ENCODE data around the gene IFI27. TPM values are rescaled to one million over a fixed set of nuclear protein-coding genes. Genes with fewer than 3 reads are reported as not detected.
A peak's percentile ranks its signal among the peaks of the same experiment; 100 is the strongest.

IFI27 gene
- total RNA-seq, 1 experiment from 2014 or later: 4.3 TPM

- DNase-seq (no peak), ATAC-seq (no peak)
- no peaks in the 10 kb centered on the region for H4K20me1 ChIP-seq (ENCODE audit: low read length)
- TF ChIP-seq EZH2phosphoT487 (IDR thresholded peaks at IDR 0.05; ENCODE audit: borderline replicate concordance, low read length): no peak
- TF ChIP-seq CTCF (conservative IDR thresholded peaks at IDR 0.05; ENCODE audit: low read depth, low read length): no peak
- no peak for TF ChIP-seq EZH2 (IDR thresholded peaks at IDR 0.05; ENCODE audit: low read length, unreplicated experiment)
- no peak overlapping the region for H2AFZ ChIP-seq (ENCODE audit: low read length)
- no peak overlapping the region for H3K4me2 ChIP-seq (ENCODE audit: low read length)
- H3K27me3 ChIP-seq (ENCODE audit: low read length): no peaks in the 10 kb centered on the region
- no peaks in the 10 kb centered on the region for H3K9me2 ChIP-seq (replicated peaks; ENCODE audit: low read length)
- no peaks in the 10 kb centered on the region for H3K36me3 ChIP-seq (ENCODE audit: low read depth, low read length)
- POLR2A ChIA-PET (ENCODE audit: unreplicated experiment): no interaction called here
- CTCF ChIA-PET: no interaction called here
- H3K9me3 ChIP-seq (ENCODE audit: low read length): no peaks in the 10 kb centered on the region
- intact Hi-C loops (cut with micrococcal nuclease): no loop called here
- no peaks in the 10 kb centered on the region for H3K79me2 ChIP-seq (ENCODE audit: low read length)
- no peak overlapping the region for H3K9ac ChIP-seq (ENCODE audit: low read length)
- no TSS peak for BruUV-seq (replicated peaks)
- no peaks in the 10 kb centered on the region for H3F3A ChIP-seq (ENCODE audit: low read length, unreplicated experiment)
- no peak overlapping the region for H3K4me3 ChIP-seq (ENCODE audit: low read length)
- no peaks in the 10 kb centered on the region for H3K4me1 ChIP-seq (ENCODE audit: insufficient read depth, low read length)
- no peak overlapping the region for H3K27ac ChIP-seq (ENCODE audit: low read length)
Observed at GRCh38 chr14:94098326-94098992, 12.1 kb upstream of the IFI27 start.

- Histone ChIP-seq H3K36me3 (ENCODE audit: low read depth, low read length) (no peaks in the 10 kb centered on the region), H2AFZ (ENCODE audit: low read length) (no peak overlapping the region), H3F3A (ENCODE audit: low read length, unreplicated experiment) (no peaks in the 10 kb centered on the region), H3K4me3 (ENCODE audit: low read length) (no peak overlapping the region), H3K4me1 (ENCODE audit: insufficient read depth, low read length) (no peaks in the 10 kb centered on the region), H3K79me2 (ENCODE audit: low read length) (no peaks in the 10 kb centered on the region), H3K9me3 (ENCODE audit: low read length) (no peaks in the 10 kb centered on the region), H3K9me2 (replicated peaks; ENCODE audit: low read length) (no peaks in the 10 kb centered on the region), H4K20me1 (ENCODE audit: low read length) (no peaks in the 10 kb centered on the region), H3K27ac (ENCODE audit: low read length) (no peak overlapping the region), H3K27me3 (ENCODE audit: low read length) (no peaks in the 10 kb centered on the region), H3K4me2 (ENCODE audit: low read length) (no peak overlapping the region), H3K9ac (ENCODE audit: low read length) (no peak overlapping the region)
- ATAC-seq: no peak
- ChIA-PET POLR2A (ENCODE audit: unreplicated experiment) (no interaction called here), CTCF (no interaction called here)
- TF ChIP-seq CTCF (conservative IDR thresholded peaks at IDR 0.05; ENCODE audit: low read depth, low read length): no peak
- no peak for TF ChIP-seq EZH2 (IDR thresholded peaks at IDR 0.05; ENCODE audit: low read length, unreplicated experiment)
- no peak for TF ChIP-seq EZH2phosphoT487 (IDR thresholded peaks at IDR 0.05; ENCODE audit: borderline replicate concordance, low read length)
- BruUV-seq (replicated peaks): no TSS peak
- no peak for DNase-seq
- intact Hi-C loops (cut with micrococcal nuclease): no loop called here
Observed at GRCh38 chr14:94099006-94099405, 11.5 kb upstream of the IFI27 start.

GRCh38 chr14:94100847-94101246 lies 9.7 kb upstream of the IFI27 start:
- H3K79me2 ChIP-seq (ENCODE audit: low read length): no peaks in the 10 kb centered on the region
- no peak for TF ChIP-seq CTCF (conservative IDR thresholded peaks at IDR 0.05; ENCODE audit: low read depth, low read length)
- TF ChIP-seq EZH2 (IDR thresholded peaks at IDR 0.05; ENCODE audit: low read length, unreplicated experiment): no peak
- no peak for TF ChIP-seq EZH2phosphoT487 (IDR thresholded peaks at IDR 0.05; ENCODE audit: borderline replicate concordance, low read length)
- ChIA-PET CTCF (no interaction called here), POLR2A (ENCODE audit: unreplicated experiment) (no interaction called here)
- H3K27me3 ChIP-seq (ENCODE audit: low read length): no peaks in the 10 kb centered on the region
- no peak overlapping the region for H3K4me3 ChIP-seq (ENCODE audit: low read length)
- DNase-seq: peak; percentile 17
- no peaks in the 10 kb centered on the region for H3K9me3 ChIP-seq (ENCODE audit: low read length)
- H3K9me2 ChIP-seq (replicated peaks; ENCODE audit: low read length): no peaks in the 10 kb centered on the region
- no peak overlapping the region for H3K4me2 ChIP-seq (ENCODE audit: low read length)
- H3K9ac ChIP-seq (ENCODE audit: low read length): no peak overlapping the region
- H3K36me3 ChIP-seq (ENCODE audit: low read depth, low read length): no peaks in the 10 kb centered on the region
- H3F3A ChIP-seq (ENCODE audit: low read length, unreplicated experiment): no peaks in the 10 kb centered on the region
- intact Hi-C loops (cut with micrococcal nuclease): no loop called here
- H2AFZ ChIP-seq (ENCODE audit: low read length): no peak overlapping the region
- H3K4me1 ChIP-seq (ENCODE audit: insufficient read depth, low read length): no peaks in the 10 kb centered on the region
- no peaks in the 10 kb centered on the region for H4K20me1 ChIP-seq (ENCODE audit: low read length)
- ATAC-seq: peak; percentile 68
- BruUV-seq (replicated peaks): no TSS peak
- no peak overlapping the region for H3K27ac ChIP-seq (ENCODE audit: low read length)

Measured in PC-3 (cell line).